ENCODE data around the gene DCAF15.

Gene DCAF15

GRCh38 chr19:13995878-13996765 lies 43.8 kb downstream of the DCAF15 start:
- FAIRE-seq, result no peak

- FAIRE-seq, result no peak
These were observed 44.8 kb downstream of the DCAF15 start for GRCh38 chr19:13996928-13997630.

- no peak for FAIRE-seq
These were observed 45.3 kb downstream of the DCAF15 start for GRCh38 chr19:13997631-13997962.

DNA sequence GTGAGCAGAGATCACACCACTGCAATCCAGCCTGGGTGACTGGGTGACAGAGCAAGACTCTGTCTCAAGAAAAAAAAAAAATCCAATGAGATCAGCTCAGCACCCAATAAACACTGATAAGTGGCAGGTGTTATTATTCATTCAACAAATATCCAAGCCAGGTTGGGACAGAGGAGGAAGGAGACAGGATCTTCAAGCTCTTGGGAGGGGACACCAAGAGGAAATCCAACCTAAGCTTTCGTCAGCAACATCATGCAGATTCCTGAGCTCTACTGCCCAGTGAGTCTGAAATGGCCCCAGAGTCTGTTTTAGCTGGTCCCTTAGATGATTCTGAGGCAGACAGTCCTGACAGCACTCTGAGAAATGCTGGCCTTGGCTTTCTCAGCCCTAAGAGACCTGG lies 46.1 kb downstream of the DCAF15 start:
- no peak for FAIRE-seq

DNA sequence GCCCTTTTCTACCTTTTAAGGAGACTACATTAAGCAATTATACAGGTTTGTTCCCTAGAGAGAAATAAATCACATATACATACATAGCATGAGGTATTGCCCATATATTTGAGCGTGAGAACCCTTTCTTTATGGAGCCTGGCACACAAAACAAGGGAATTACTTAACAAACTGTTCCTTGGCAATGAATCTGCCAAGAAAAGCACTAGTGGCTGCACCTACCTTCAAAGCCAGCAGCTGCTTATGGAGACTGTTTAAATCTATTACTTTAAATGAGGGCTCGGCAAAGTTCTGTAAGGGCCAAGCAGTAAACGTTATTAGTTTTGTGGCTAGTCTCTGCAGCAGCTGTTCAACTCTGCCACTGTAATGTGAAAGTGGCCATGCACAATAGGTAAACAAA lies 46.8 kb downstream of the DCAF15 start:
- FAIRE-seq, result no peak

DNA sequence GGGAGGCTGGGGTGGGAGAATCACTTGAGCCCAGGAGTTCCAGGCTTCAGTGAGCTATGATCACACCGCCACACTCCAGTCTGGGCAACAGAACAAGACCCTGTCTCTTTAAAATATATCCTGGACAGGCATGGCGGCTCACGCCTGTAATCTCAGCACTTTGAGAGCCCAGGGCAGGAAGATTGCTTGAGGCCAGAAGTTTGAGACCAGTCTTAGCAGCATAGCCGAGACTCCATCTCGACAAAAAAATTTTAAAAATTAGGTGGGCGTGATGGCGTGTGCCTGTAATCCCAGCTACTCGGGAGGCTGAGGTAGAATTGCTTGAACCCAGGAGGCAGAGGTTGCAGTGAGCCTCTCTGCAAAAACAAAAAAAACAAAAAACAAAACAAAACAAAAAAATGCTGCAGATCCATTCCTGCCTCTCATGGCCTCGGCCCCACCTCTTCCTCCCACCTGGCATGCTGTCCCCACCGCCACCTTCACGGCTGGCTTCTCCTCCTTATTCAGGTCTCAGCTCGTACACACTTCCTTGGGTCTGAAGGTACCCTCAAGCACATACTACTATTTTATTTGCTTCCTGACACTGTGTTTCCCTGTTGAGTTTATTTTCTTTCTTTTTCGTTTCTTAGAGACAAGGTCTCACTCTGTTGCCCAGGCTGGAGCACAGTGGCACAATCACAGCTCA lies 48.5 kb downstream of the DCAF15 start:
- FAIRE-seq, result no peak

GRCh38 chr19:14002571-14003250 lies 50.4 kb downstream of the DCAF15 start:
- no peak for FAIRE-seq

DNA sequence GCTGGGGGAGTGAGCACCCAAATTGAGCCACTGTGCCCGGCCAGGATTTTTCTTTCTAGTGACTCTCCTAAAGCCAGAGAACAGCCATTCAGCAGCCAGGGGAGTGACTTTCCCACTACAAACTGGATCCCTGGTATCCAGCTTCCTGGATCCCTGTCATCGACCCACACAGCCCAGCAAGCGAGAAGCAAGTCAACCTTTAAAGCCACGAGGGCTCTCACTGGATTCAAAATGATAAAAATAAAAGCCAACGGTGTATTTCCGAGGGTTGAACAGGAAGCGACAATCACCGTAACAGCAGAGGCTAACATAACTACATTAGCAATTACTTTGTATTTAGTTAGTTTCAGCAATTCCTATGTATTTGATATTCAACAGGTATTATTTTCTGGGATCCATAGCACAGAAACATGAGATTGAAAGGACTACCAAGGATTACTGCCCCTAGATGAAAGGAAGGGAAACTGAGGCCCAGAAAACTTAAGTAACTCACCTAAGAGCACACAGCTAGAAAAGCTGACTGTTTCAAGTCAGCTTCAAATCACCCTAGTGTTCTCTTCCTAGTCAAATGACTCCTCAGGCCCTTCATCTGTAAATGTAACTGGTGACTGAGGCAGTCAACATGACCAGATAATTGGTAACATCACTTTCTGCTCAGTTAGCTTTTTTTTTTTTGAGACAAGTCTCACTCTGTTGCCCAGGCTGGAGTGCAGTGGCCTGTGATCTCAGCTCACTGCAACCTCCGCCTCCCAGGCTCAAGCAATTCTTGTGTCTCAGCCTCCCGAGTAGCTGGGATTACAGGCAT lies 51.1 kb downstream of the DCAF15 start:
- FAIRE-seq, result no peak

DNA sequence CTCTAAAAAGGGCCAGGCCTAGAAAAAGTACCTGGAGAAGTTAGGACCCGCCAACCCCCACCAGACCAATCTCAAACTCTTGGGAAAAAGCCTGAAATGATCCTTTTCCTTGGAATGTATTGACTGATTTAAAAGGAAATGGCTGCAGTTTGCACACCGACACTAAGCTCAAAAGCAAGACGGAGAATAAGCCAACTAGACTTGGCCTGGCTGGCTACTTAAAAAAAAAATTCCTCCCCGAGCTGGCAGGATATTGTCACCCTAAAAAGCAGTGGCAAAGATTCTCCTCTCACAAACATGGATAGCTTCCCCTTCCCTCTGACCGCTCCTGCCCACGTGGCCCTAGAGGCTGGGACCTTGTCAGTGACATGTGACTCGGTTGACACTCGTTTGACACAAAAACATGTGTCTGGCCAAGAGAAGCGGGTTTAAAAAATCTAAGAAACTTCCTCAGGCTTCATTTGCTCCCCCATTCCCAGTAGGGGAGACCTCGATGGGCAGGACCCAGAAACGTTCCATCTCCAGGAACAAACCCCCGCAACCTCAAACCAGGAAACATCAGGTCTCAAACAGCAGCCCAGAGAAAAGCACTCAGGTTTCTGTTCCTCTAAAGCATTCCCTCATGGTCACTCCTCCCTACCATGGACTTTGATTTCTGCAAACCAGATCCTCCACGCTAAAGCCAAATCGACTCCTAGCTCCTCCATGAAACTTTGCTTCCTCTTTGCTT lies 52.5 kb downstream of the DCAF15 start:
- no peak for FAIRE-seq

DNA sequence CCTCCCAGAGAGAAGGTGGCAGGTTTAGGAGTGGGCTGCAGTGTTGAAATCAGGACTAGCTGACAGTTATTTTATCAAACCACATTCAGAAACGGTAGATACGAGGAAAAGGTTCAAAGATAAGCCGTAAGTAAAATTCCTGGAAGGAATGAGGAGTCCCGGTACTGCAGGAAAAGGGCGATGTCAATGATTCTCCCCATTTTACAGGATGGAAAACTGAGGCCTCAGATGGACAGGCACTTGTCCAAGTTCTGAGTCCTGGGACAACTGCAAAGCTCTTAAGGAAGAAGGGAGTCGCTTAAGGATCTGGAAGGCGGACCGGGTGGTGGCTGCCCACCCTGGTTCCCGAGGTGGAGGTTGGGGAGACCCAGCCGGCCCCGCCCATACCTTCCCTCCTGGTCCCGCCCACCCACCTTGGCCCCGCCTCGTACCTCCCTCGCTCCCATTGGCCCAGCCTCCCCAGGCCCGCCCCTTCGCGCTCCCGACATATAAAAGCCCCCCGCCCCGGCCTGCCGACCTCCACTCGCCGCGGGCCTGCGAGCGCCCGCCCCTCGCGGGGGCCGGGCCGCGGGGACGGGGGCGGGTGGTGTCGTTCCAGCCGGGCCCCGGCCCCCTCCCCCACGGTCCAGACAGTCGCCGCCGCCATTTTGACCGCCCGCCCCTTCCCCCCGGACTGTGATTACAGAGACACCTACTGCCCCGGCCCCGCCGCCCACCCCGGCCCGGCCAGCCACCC lies 53.2 kb downstream of the DCAF15 start:
- no peak for FAIRE-seq

DNA sequence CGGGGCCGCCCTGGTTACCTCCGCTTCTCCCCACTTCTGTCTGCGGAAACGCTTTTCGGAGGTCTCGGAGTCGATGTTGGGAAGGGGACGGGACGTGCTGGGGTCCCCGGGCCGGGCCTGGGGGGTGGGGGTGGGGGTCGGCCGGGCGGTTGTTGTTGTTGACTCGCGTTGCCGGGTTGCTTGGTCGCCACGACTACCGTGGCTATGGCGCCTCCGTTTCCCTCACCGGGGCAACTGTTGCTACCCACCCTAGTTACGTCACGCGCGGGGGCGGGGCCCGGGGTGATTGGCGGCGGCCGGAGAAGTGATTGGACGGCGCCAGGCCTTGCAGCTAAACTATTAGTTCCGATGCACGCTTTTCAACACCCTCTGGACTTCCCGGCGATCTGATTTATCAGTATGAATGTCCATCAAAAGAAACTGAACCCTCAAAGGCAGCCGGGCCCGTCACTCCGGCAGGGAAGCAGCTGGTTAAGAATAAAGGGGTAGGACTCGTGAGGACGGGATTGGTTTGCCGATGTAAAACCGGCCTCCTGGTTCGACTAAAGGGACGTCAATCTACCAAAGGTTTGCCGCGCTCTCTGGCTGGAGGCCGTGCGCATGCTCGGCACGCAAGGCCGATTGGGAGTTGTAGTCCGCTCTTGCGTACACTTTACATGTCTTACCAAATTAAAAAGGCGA lies 53.9 kb downstream of the DCAF15 start, which contains the start of gene RFX1:
TSS of gene RFX1 (minus strand) at position 236 of the 681 bp plus-strand sequence. CDS start 12,477 bp downstream, outside the sequence.
- FAIRE-seq, result peak; percentile 97

DNA sequence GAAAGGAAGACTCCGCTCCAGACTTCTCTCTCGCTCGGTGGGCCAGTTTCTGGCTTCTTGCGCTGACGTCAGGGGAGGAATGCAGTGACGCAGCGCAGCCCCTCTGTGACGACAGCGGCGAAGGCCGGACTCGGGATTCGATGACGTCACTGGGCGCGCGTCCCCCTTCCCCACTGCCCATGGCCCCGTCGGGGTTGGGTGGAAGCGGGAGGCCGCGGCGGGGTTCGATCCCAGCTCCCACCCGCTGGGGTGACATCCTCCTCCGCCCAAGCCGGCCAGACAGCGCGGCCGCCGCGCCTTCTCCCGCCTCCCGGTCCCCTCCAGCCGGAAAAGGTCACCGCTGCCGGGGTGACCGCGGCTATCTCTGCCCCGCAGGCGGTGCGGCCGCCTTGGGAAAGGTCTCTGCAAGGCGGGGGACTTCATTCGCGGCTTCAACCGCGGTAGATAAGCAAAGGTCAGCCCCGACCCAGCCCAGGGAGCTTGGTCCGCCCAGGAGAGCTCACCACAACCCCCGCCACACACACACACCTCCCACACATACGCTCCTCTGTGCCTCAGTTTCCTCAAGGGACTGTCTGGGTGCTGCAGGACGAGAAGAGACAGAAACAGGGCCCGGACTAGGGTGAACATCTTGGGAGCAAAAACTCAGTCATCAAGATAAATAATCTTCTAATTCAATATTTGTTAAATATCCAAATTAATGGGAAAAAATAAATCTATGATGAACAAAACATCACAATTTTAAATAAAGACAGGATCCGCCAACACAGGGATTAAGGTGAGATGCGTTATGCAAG lies 54.7 kb downstream of the DCAF15 start:
- no peak for FAIRE-seq
